GM19238 (cell line): Measurements from ENCODE around the gene BMERB1.

Experiments
- DNase-seq: peaks from one replicate; pipeline ENCODE4 v3.0.0; 2011; ENCODE audit warnings: low spot score; ENCODE audit not compliant: insufficient read length

Gene BMERB1

DNA sequence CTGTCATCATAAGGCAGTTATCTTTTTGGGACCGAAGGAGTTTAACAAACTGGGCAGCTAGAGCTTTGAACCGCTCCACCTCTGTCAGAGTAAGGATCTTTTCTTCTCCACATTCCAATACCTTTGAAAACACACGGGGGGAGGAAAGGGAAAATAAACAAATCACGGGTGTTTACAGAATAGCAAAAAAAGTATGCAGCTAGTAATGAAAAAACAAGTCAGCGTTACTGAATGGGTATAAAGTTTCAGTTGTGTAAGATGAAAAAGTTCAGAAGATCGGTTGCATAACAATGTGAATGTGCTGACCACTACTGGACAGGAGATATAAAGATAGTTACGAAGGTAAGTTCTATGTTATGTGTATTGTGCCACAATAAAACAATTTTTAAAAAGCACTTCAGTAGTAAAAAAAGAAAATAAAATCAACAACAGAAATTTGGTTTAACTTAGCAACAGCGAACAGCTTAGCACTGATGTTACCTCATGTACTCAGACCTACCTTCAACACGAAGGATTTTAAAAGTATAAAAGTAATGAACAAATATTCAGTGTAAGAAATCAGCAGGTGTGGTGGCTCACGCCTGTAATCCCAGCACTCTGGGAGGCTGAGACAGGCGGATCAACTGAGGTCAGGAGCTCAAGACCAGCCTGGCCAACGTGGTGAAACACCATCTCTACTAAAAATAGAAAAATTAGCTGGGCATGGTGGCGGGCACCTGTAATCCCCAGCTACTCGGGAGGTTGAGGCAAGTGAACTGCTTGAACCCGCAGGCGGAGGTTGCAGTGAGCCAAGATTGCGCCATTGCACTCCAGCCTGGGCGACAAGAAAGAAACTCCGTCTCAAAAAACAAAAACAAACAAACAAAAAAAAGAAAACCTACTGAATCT lies 174.3 kb downstream of the BMERB1 start:
- DNase-seq = no peak

GRCh38 chr16:15609286-15609649 lies 174.9 kb downstream of the BMERB1 start:
- DNase-seq = no peak

GRCh38 chr16:15610369-15610871 lies 176.0 kb downstream of the BMERB1 start:
- no peak for DNase-seq

DNA sequence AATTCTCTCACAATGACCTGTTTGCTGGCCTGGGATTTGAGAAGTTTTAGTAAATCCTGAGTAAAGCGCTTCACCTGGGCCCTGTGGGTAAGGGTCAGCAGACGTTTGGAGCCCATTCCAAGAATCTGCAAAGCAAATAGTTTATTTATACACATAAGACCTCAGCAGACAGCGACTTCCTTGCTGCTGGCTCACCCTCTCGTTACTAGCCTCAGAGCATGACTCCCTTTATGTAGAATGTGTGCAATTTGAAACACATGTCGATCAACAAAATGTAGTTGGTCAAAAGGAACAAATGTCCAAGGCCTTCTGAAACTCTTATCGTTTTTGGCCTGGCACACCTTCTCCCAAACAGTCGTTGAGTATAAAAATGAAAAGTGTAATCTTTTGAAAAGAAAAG lies 177.2 kb downstream of the BMERB1 start:
- DNase-seq = no peak

- no peak for DNase-seq
Observed at GRCh38 chr16:15613676-15614075, 179.3 kb downstream of the BMERB1 start.

DNA sequence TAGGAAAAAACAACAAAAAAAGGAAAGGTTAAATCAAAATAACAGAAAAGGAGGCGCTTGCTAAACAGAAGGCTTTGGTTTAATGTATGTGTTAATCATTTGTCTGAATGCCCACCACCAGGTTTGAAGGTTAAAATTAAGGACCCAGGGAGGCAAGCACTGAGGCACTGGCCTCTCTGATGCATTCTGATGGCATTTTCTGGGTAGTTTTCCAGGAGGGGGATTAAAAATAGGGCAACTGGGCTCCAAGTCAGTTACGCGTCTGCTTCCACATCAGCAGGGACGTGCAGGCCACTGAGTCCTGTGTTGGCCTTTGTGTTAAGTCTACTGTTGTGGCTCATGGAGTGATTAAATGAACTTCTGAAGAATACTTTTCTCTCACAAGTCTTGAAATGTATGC lies 181.6 kb downstream of the BMERB1 start:
- DNase-seq = no peak

DNA sequence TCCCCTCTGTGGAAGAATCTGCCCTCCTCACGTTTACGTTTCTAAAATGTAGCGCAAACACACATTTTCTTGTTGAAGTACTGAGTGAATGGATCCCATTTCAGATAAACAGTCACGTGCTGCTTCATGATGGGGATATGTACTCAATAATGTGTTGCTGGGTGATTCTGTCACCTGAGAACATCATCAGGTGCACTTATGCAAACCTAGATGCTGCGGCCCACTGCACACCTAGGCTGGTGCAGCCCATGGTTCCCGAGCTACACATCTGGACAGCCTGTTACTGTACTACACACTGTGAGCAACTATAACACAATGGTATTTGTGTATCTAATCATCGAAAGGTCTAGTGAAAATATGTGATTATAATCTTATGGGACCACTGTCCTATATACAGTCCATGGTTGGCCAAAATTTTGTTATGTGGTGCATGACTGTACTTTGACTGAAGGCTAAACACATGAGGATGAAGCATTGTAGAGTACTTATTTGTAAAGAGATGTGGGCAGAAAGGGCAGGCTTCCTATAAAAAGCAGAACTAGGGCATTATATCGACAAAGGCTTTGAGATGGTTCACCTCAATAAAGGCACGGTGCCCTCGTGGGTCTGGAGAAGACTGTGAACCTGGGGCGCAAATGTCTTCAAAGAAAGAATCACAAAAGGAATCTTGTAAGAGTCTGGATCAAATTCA lies 182.2 kb downstream of the BMERB1 start:
- no peak for DNase-seq

DNA sequence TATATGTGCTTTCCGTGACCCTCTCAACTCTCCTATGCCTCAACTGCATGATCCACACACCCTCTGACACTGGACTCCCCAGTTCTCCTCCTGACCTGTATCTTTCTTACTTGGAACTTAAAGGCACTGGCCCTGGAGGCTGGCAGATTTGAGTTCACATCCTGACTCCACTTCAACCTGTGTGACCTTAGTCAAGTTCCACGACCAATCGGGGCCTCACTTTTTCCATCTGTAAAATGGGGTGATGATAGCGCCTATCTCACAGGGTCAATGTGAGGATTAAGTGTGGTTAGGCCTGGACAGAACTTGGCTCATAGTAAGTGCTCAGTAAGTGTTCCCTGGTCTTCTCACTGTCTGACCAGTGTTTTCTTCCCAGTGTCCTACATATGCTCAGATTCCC lies 183.5 kb downstream of the BMERB1 start:
- no peak for DNase-seq

- no peak for DNase-seq
Observed at GRCh38 chr16:15618392-15618791, 184.0 kb downstream of the BMERB1 start.

- DNase-seq = no peak
Observed at GRCh38 chr16:15620611-15621195, 186.3 kb downstream of the BMERB1 start.

DNA sequence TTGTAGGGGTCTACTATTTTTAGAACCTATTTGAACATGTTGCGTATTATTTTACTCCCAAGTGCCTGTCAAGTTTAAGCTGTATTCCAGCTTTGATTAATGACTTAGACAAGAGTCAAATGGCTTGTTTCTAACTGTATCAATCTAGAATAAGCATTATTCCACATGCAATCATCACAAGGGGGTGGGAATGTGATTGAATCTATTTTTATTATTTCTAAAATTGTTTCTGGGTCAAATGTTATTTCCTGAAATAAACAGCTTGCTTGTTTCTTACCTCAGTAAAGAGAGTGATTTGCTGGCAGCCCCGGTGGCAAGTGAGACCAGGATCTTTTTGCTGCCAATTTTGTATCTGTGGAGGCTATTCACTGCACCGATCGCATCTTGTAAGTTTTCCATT lies 187.1 kb downstream of the BMERB1 start:
- DNase-seq = no peak

DNA sequence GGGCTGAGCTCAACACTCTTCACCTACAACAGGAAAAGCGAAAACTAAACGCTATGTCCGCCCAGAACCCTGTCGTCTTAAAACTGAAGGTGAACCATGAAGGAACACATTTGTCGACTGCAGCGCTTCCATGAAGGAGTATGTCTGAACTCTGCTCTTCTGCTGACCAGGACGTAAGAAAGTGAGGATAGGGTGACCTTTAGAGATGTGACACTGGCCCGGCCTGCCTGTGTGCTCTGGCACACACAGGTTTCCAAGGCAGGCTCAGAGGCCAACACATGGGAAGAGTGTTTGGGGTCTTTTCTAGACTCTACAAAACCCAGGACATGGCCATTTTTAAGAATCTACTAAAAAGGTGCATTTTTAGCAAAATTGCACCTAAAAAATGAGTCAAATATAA lies 187.5 kb downstream of the BMERB1 start:
- no peak for DNase-seq

DNA sequence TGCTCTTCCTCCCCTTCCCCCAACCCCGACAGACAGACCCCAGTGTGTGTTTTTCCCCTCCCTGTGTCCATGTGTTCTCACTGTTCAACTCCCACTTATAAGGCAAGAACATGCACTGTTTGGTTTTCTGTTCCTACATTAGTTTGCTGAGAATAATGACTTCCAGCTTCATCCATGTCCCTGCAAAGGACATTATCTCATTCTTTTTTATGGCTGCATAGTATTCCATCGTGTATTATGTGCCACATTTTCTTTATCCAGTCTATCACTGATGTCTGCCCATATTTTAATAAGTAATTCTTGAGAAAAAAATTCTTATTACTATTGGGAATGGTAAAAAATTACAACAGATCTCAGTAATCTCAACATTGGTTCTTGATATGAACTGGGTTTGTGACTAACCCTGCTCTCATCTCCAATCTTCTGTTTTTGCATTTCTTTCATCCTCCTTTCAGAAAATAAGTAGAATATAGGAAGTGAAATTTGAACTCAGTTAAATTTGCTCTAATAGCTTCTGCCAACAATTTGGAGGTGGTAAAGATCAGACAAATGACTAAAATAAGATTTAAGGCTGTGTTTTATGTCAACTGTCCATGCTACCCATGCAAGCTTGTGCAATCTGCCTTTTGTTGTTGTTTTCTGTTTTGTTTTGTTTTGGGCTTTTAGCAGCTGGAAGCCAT lies 197.5 kb downstream of the BMERB1 start:
- no peak for DNase-seq

- DNase-seq = no peak
Observed at GRCh38 chr16:15635926-15636325, 201.5 kb downstream of the BMERB1 start.

GRCh38 chr16:15636392-15636873 lies 202.0 kb downstream of the BMERB1 start:
- no peak for DNase-seq
